ENCODE data around the gene MAGOH.
A peak's percentile ranks its signal among the peaks of the same experiment; 100 is the strongest.

Gene MAGOH

GRCh38 chr1:53270107-53270506 lies 31.8 kb upstream of the MAGOH start:
- DNase-seq = no peak

GRCh38 chr1:53267761-53268160 lies 29.4 kb upstream of the MAGOH start:
- DNase-seq = no peak

GRCh38 chr1:53266038-53266437 lies 27.7 kb upstream of the MAGOH start:
- DNase-seq = no peak

- DNase-seq = no peak
Observed at GRCh38 chr1:53265581-53265980, 27.3 kb upstream of the MAGOH start.

GRCh38 chr1:53264048-53264447 lies 25.7 kb upstream of the MAGOH start:
- no peak for DNase-seq

- DNase-seq = no peak
Observed at GRCh38 chr1:53262000-53262399, 23.7 kb upstream of the MAGOH start.

- DNase-seq = no peak
Observed at GRCh38 chr1:53260631-53261247, 22.4 kb upstream of the MAGOH start.

GRCh38 chr1:53259932-53260331 lies 21.6 kb upstream of the MAGOH start:
- no peak for DNase-seq

- DNase-seq = no peak
Observed at GRCh38 chr1:53258216-53258615, 19.9 kb upstream of the MAGOH start.

- no peak for DNase-seq
Observed at GRCh38 chr1:53257454-53258081, 19.2 kb upstream of the MAGOH start.

GRCh38 chr1:53256511-53257453 lies 18.5 kb upstream of the MAGOH start:
- DNase-seq = no peak

GRCh38 chr1:53255031-53255430 lies 16.7 kb upstream of the MAGOH start:
- no peak for DNase-seq

GRCh38 chr1:53254011-53254640 lies 15.8 kb upstream of the MAGOH start:
- DNase-seq = no peak

- DNase-seq = no peak
Observed at GRCh38 chr1:53250325-53250724, 12.0 kb upstream of the MAGOH start.

- DNase-seq = no peak
Observed at GRCh38 chr1:53249706-53250105, 11.4 kb upstream of the MAGOH start.

GRCh38 chr1:53246261-53247134 lies 8.2 kb upstream of the MAGOH start:
- DNase-seq = no peak

- no peak for DNase-seq
Observed at GRCh38 chr1:53244141-53244540, 5.8 kb upstream of the MAGOH start.

GRCh38 chr1:53242381-53242780 lies 4.1 kb upstream of the MAGOH start:
- DNase-seq = no peak

- DNase-seq = no peak
Observed at GRCh38 chr1:53241828-53242227, 3.5 kb upstream of the MAGOH start.

GRCh38 chr1:53237638-53238037 lies 680 bp downstream of the MAGOH start:
- no peak for DNase-seq

GRCh38 chr1:53220962-53221286 lies 17.4 kb downstream of the MAGOH start:
- no peak for DNase-seq

- peak; percentile 90 for DNase-seq
Observed at GRCh38 chr1:53220171-53220961, 18.0 kb downstream of the MAGOH start, which contains the start of gene CZIB. TSS of gene CZIB (minus strand) at chr1:53220634. CDS start at chr1:53220575, 59 bp downstream.
